Stimulated activated naive CD8-positive, alpha-beta T cell treated with anti-CD3 and anti-CD28 coated beads, Interleukin-15, Interleukin-2, amounts not matched to agents 100 U/mL and 50 U/mL, for 24 hours (primary cell): ENCODE data around the gene CDCA5.

ENCODE experiments used
- ATAC-seq: fragments of 150-1000 bp; cut with Tn5 transposase; one replicate; pipeline ENCODE4 v1.10.0; 2021
- DNase-seq: peaks from one replicate; pipeline ENCODE4 v3.0.0; 2021

CDCA5 gene

GRCh38 chr11:65107078-65107477 lies 23.2 kb upstream of the CDCA5 start:
- ATAC-seq (no peak), DNase-seq (no peak)

GRCh38 chr11:65104628-65105027 lies 20.8 kb upstream of the CDCA5 start:
- no peak for DNase-seq
- ATAC-seq: no peak

- DNase-seq (no peak), ATAC-seq (no peak)
These were observed 19.6 kb upstream of the CDCA5 start for GRCh38 chr11:65103476-65103875.

- no peak for ATAC-seq
- no peak for DNase-seq
These were observed 18.6 kb upstream of the CDCA5 start for GRCh38 chr11:65102142-65103095.

- no peak for DNase-seq
These were observed 17.0 kb upstream of the CDCA5 start for GRCh38 chr11:65100674-65101350.

GRCh38 chr11:65096926-65097325 lies 13.1 kb upstream of the CDCA5 start:
- ATAC-seq: no peak
- DNase-seq: no peak

More at GRCh38 chr11:65100674-65101350, 17.0 kb upstream of the CDCA5 start:
- no peak for ATAC-seq

- ATAC-seq: peak; percentile 96
- DNase-seq: peak; percentile 88
These were observed 12.3 kb upstream of the CDCA5 start, which contains the start of gene VPS51 for GRCh38 chr11:65095974-65096806. VPS51 (plus strand) TSS chr11:65096214; CDS start chr11:65096251, 37 bp downstream.

- ATAC-seq (no peak), DNase-seq (no peak)
These were observed 11.6 kb upstream of the CDCA5 start for GRCh38 chr11:65095427-65095826.

- ATAC-seq: no peak
- no peak for DNase-seq
These were observed 6.8 kb upstream of the CDCA5 start for GRCh38 chr11:65090628-65091027.

- DNase-seq (no peak), ATAC-seq (no peak)
These were observed 5.8 kb upstream of the CDCA5 start for GRCh38 chr11:65089621-65090020.

GRCh38 chr11:65087827-65088226 lies 4.0 kb upstream of the CDCA5 start:
- DNase-seq (no peak), ATAC-seq (no peak)

GRCh38 chr11:65087216-65087615 lies 3.4 kb upstream of the CDCA5 start:
- no peak for DNase-seq
- ATAC-seq: no peak

GRCh38 chr11:65086809-65087208 lies 3.0 kb upstream of the CDCA5 start:
- ATAC-seq: no peak
- DNase-seq: no peak

- no peak for ATAC-seq
These were observed 1.6 kb upstream of the CDCA5 start for GRCh38 chr11:65085446-65085845.

GRCh38 chr11:65084598-65085375 lies 947 bp upstream of the CDCA5 start:
- DNase-seq (no peak), ATAC-seq (peak; percentile 1)

More at GRCh38 chr11:65085446-65085845, 1.6 kb upstream of the CDCA5 start:
- no peak for DNase-seq

- ATAC-seq (no peak), DNase-seq (no peak)
These were observed 556 bp downstream of the CDCA5 start for GRCh38 chr11:65083134-65083833.

- ATAC-seq (no peak), DNase-seq (no peak)
These were observed 5.0 kb downstream of the CDCA5 start for GRCh38 chr11:65078786-65079342.

- peak; percentile 69 for ATAC-seq
- DNase-seq: peak; percentile 72
These were observed 5.7 kb downstream of the CDCA5 start for GRCh38 chr11:65078151-65078550.

GRCh38 chr11:65077451-65077850 lies 6.4 kb downstream of the CDCA5 start:
- DNase-seq (no peak), ATAC-seq (no peak)

GRCh38 chr11:65072631-65072966 lies 11.2 kb downstream of the CDCA5 start:
- ATAC-seq: no peak
- no peak for DNase-seq
